GM19351 (cell line): ENCODE data around the gene PHF21B.
"Not testable (repeated sequence)": the region's sequence is repeated elsewhere in the genome, so short reads cannot be mapped to it uniquely, and the experiment has no call there.

Experiments
- ATAC-seq: cut with Tn5 transposase; IDR thresholded peaks from one replicate; pipeline ENCODE4 v1.9.1; 2021; ENCODE audit warnings: mild to moderate bottlenecking, moderate library complexity; ENCODE audit not compliant: unreplicated experiment

The PHF21B gene

DNA sequence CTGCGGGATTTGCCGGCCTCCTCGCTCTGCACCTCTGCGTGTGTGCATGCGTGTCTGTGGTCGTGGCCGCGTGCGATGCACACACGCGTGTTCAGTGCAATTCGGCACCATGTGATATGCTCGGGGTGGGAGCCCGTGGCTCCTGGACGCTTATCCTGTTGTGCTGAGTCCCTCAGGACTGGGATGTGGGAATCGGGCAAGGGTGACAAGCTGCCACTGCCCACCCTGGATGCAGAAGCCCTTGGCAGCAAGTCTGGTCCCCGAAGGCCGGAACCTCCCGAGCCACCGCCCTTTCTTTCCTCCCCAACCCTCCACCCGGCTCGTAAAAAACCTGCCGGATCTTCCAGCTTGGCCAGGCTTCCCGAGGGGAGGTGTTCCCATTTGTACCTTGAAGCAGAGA, 128.2 kb downstream of the PHF21B start:
- ATAC-seq, result no peak

DNA sequence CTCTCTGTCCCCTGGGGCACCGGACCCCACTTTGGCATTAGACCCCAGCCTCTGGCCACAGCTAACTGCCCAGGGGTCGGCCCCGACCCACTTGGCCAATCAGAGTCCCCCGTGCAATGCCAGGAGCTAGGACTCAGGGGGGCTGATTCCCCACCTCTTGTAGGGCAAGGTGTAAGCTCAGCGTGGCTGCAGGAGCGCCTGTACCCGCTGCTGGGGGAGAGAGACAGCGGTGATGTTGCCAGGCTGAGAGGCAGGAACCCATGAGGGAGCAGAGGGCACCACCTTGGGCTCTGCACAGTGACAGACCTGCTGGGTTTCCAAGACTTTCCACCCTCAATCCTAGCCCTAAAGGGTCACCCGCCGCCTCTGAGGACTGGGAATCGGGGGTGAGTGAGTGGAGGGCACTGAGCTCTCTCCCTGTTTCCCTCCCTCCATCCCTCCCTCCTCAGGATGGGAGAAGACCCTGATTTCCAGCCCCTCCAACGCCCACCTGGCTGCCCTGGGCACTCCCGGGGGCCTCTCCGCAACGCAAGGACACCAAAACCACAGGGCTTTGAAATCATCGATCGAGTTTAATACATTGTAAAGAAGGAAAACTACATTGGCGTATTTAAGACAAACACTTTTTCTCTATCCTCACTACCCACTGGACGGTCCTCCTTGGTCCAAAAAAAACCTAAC, 129.1 kb downstream of the PHF21B start:
- no peak for ATAC-seq

DNA sequence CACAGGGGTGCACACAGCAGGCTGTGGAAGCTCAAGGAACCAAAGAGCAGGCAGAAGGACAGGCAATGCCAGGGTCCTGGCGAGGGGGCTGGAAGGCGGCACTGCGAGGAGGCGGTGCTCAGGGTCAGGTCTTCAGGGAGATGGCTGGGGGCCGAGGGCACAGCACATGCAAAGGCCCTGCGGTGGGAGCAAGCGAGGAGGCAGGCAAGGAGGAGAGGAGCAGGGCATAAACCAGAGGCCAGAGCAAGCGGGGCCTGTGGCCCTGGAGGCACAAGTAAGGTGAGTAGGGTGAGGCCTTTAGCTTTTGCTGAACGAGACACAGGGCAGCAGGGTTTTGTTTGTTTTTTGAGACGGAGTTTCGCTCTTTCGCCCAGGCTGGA, 130.5 kb downstream of the PHF21B start:
- no peak for ATAC-seq

DNA sequence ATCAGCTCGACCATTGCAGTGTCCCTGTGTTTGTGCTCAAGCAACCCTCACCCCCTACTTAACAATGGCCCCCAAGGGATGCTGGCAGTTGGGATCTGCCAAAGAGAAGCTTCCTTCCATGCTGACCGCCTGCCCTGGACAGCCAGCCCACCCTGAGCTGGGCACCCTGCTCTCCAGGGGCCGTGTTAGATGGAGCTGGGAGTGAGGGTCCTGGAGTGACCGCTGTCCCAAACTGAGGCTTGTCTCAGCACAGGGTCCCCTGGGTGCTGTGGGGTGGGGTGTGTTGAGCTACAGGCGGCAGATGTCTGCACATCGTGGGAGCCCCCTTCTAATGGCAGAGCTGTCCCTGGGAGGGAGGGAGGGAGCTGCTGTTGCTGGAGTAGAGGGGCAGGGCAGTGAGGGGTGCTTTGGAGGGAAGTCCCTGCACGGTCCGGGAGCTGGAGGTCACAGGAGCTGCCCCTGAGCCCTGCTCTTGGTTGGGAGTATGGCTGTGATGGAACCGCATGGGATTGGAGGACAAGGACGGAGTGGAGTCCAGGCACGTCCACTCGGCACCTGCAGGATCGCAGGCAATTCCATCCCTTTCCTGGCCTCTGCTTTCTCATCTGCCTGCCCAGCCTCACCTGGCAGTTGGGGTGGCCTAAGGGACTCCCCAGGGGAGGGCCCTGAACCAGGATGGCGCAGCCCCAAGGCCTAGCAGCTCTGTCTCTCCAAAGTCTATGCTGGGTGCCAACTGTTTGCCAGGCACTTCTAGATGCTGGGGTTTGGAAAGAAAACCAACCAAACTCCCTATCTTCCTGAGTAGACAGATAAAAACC, 131.1 kb downstream of the PHF21B start:
- no peak for ATAC-seq

DNA sequence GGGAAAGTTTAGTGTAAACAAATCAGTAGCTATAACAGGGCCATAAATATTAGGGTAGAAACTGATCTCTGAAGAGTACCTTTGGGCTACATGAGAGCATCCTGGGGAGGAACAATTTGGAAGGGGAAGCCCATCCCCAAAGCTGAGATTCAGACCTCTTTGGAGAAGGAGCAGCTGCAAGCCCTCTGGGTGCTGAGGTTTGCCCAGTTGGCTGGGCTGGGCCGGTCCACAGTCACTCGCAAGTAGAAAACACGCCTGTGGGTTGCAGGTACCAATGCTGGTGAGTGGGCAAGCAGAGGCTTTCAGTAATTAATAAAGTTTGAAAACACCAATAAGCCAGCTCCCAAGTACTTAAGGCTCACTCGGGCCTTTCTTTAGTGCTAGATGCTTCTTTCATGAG, 132.9 kb downstream of the PHF21B start:
- ATAC-seq, result no peak

DNA sequence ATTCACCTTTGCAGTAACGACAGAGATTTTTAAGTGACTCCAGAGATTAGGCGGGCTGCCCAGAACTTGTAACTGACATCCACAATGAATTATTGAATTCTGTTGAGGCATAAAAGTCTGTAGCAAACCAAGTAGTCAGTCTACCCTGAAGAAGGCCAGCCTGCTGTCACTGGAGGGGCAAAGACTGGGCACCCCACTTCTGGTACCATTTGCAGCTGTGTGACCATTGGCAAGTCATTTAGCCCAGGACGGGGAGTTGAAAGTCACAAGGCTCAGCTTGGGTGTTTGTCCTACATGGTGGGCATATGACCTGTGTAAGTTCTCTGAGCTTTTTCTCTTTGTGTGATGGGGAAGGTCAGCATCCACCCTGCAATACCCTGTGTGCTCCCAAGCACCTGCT, 138.0 kb downstream of the PHF21B start:
- no peak for ATAC-seq

DNA sequence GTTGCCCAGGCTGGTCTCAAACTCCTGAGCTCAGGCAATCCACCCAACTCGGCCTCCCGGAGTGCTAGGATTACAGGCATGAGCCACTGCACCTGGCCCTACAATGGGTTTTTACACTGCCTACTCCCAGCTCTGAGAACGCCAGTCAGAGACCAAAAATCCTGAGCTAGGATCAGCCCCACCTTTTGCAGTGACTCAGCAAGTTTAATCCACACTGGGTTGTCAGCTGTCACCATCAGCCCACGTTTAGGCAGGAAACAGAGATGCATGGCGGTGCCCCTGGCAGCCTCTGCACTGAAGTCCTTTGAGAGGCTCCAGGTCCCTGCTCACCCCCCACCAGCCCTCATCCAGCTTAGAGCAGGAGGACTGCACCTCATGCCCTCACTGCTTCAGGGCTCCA, 139.8 kb downstream of the PHF21B start:
- no peak for ATAC-seq

DNA sequence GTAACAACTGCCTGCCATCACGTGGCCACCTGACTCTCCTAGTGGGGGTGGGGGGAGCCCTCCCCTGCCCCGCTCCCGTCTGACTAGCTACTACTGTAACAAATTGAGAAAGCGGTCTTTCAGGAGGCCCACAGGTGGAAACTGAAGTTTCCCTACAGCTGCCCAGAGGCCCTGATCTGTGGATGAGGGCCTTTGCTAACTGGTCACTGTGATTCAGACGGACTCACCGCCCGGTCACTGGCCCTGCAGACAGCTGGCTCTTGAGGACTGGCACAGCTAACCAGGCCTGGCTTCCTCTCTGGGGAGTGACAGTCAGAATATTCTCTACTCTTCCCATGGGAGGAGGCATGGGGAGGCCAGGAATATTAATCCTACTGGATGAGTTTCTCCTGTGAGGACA, 140.6 kb downstream of the PHF21B start:
- no peak for ATAC-seq

DNA sequence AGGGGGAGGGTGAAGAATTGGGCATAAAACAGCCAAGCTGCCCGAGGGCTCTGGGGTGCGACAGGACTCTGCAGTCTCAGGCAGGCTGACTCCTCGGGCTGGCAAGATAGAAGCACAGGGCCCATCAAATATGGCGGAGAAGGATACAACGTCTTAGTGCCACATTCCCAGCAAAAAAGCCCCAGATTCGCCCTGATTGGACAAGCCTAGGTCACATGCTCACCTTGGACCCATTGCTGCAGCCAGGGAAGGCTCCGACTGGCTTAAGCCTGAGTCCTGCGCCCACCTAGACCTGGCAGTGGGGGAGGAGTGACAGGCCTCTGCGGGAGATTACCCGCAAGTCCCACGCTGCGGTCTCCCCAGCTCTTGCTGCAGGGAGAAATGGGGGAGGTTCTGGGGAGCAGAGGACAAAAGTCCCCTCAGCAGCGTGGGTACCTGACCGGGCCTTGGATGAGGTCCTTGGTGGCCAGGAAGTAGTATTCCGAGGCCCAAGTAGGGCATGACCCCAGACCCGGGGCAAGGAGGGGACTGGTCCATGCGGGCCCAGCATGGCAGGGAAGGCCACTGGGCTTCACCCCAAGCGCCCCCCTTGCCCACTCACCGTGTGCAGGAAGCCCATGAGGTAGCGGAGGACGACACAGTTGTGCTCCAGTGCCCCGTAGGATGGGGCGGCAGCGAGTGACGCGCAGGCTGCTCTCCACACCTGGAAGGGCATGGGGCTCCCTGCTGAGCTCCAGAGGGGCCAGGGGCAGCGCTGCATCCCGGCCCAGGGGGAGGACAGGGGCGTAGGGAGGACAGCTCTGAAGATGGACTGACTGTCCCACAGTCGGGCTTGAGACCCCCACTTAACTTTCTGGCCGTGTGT, 144.4 kb downstream of the PHF21B start:
- ATAC-seq, result no peak

DNA sequence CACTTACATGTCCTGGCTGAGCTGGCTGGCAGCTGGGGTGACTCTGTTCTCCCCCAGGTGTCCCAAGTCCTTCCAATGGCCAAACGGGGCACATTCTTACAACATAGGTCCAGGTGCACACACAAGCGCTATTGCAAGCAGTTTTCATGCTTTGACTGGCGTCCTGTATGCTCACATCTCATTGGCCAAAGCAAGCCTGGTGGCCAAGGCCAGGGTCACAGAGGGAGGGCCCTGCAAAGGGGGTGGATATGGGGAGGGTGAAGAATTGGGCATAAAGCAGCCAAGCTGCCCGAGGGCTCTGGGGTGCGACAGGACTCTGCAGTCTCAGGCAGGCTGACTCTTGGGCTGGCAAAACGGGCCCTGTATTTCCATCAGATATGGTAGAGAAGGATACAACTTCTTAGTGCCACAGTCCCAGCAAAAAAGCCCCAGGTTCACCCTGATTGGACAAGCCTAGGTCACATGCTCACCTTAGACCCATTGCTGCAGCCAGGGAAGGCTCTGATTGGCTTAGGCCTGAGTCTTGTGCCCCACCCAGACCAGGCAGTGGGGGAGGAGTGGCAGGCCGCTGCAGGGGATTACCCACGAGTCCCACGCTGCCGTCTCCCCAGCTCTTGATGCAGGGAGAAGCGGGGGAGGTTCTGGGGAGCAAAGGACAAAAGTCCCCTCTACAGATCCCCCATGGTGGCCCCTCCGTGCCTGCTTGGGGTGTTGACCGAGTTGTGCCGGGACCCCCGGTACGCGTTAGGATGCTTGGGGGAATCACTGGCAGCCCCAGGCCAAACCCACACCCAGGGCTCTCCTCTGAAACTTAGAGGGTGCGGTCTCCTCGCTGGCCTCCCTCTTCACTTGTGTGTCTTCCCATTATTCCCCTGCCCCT, 146.6 kb downstream of the PHF21B start:
- no peak for ATAC-seq

DNA sequence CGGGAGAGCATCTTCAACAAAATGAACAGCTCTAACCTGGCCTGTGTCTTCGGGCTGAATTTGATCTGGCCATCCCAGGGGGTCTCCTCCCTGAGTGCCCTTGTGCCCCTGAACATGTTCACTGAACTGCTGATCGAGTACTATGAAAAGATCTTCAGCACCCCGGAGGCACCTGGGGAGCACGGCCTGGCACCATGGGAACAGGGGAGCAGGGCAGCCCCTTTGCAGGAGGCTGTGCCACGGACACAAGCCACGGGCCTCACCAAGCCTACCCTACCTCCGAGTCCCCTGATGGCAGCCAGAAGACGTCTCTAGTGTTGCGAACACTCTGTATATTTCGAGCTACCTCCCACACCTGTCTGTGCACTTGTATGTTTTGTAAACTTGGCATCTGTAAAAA, 147.5 kb downstream of the PHF21B start:
- no peak for ATAC-seq

DNA sequence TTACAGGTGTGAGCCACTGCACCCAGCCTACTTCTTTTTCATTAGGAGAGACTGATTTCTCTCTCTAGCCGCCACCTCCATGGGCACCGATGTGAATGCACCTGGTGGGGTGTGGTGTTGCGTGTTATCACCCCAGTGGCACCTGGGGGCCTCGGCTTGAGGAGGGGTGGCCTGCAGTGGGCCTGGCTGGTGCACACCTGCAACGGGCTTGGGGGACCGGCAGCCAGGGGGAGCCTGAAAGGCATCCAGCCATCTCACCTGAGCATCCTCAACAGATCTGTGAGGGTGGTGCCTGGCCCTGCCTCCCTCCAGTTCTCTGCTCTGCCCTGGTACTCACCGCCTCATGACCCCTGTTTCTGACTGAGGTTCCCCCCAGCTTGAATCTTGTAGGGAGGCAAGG, 148.6 kb downstream of the PHF21B start:
- ATAC-seq, result no peak

DNA sequence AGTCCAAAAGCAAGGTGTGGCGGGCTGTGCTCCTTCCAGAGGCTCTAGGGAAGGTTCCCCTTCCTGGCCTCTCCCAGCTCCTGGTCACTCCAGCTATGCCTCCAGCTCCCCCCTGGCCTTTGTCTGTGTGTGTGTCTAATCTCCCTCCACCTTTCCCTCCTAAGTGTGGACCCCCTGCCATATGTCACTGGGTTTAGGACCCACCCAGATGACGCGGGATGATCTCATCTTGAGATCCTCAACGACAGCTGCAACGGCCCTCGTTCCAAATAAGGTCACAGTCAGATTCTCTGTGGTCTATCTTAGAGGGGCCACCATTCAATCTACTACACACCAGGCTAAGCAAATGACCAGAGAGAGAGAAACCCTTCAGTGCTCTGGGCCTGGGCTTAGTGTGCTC, 149.5 kb downstream of the PHF21B start:
- no peak for ATAC-seq

DNA sequence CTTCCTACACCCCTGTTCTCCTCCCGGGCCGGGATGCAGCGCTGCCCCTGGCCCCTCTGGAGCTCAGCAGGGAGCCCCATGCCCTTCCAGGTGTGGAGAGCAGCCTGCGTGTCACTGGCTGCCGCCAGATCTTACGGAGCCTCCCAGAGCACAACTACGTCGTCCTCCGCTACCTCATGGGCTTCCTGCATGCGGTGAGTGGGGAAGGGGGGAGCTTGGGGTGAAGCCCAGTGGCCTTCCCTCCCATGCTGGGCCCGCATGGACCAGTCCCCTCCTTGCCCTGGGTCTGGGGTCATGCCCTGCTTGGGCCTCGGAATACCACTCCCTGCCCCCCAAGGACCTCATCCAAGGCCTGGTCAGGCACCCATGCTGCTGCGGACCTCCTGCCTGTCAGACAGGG, 150.2 kb downstream of the PHF21B start:
- no peak for ATAC-seq

DNA sequence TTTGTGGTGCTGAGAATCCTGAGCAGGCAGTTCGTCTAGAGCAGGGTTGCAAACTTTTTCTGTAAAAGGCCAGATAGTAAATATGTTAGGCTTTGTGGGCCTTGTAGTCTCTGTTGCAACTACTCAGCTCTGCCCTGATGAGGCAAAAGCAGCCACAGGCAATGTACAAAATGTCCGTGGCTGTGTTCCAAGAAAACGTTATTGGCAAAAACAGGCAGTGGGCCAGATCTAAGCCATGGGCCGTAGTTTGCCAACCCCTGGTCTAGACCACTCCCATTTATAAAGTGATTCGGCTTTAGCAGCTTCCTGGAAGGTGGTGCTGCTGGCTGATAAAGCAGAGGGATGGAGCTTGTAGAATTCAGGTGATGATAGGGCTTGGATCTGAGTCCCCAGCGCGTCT, 151.0 kb downstream of the PHF21B start:
- not testable (repeated sequence) for ATAC-seq

DNA sequence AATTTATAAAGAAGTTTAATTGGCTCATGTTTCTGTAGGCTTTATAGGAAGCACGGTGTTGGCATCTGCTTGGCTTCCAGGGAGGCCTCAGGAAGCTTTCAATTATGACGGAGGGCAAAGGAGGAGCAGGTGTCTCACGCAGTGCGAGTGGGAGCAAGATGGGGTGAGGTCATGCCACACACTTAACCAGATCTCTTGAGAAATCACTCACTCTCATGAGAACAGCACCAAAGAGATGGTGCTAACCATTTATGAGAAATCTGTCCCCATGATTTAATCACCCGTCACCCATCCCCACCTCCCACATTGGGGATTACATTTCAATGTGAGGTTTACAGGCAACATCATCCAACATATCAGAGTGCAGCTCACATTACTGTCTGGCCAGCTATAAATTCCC, 153.9 kb downstream of the PHF21B start:
- ATAC-seq, result no peak

DNA sequence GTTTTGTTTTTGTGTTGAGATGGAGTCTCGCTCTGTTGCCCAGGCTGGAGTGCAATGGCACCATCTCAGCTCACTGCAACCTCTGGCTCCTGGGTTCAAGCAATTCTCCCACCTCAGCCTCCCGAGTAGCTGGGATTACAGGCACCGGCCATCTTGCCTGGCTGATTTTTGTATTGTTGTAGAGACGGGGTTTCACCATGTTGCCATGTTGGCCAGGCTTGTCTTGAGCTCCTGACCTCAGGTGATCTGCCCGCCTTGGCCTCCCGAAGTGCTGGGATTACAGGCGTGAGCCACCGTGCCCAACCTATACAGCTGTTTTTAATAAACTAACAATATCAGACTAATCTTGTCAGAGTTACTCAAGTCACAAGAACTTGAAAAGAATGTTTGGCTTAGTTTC, 155.2 kb downstream of the PHF21B start:
- ATAC-seq, result not testable (repeated sequence)

DNA sequence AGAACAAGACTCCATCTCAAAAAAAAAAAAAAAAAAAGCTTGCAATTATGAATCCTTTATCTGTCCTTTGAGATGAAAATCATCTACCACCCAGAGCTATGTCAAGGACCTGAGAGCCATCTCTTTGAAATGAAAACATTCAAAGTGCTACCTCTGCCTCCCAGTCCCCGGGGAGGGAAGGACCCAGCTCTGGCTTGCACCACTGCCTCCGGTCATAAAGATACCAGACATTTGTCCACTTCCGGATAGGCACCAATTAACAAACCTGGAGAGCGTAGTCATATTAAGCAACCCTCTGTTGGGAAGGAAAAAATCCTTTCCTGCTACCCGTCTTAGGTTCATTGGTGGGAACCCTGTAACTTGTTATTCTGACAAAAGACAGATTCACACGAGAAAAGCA, 158.9 kb downstream of the PHF21B start:
- no peak for ATAC-seq

DNA sequence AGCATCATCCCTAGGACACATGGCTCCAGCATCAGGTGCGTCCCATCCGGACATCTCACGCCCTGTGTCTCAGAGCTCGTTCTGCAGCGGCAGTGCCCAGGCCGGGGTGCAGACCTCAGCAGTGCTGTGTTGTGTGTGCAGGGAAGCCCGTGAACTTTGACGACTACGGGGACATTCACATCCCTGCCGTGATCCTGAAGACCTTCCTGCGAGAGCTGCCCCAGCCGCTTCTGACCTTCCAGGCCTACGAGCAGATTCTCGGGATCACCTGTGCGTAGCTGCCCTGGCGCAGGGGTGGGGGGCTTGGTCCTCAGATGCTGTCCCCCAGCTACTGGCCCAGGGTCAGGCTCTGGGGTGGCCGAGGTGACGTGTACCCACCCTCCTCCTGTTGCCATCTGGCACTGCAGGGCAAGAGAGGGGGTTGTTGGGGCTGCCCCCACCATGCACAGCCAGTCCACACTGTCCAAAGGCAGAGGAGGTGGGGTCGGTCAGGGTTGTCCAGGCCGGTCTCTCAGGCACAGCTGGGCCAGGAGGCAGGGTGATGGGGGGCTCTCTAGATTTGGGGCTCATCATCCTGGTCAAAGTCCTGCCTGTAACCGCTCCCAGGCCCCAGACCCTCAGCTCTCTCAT, 160.9 kb downstream of the PHF21B start:
- ATAC-seq, result no peak

DNA sequence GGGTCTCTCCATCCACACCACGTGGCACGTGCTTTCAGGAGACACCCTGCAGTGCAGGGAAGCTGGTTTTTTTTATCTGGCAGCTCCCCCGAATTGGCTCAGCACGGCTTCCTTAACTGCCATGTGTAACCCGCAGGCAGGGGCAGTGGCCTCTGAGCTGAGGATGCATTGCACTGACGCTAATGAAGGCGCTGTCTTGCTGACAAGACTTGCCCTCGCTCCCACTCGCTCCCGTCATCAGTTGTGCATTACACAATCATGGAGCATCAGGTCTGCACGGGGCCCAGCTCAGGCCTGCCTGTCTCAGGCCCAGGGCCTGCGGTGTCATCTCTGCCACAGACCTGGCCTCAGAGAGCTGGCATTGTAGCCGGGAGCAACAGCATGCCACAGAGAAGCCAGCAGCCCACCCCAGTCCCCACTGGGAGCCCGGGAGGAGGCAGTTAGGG, 161.5 kb downstream of the PHF21B start:
- no peak for ATAC-seq
